SK-N-SH treated with all-trans-retinoic acid at 6 μM for 48 hours (cell line): ENCODE results near the gene CMC2.

Source experiments
- ATAC-seq: fragments of 200-7000 bp; cut with Tn5 transposase; 3 replicates; pipeline ENCODE4 v1.9.1; 2020; ENCODE audit warnings: mild to moderate bottlenecking, moderate library complexity
- ARNTL ChIP-seq: fragments of 450-650 bp; formaldehyde crosslinking; IDR thresholded peaks from 2 replicates; pipeline ENCODE4 v1.5.0; 2020; ENCODE audit warnings: low read depth, mild to moderate bottlenecking, moderate library complexity, borderline replicate concordance
- BACH2 ChIP-seq: fragments of 250-450 bp; sonication (Bioruptor Pico); IDR thresholded peaks from 2 replicates; pipeline ENCODE4 v1.9.0; 2021; ENCODE audit warnings: mild to moderate bottlenecking, borderline replicate concordance
- CREB5 ChIP-seq: fragments of 250-450 bp; sonication (Bioruptor Pico); IDR thresholded peaks from 2 replicates; pipeline ENCODE4 v1.5.1; 2020; ENCODE audit warnings: low read depth, mild to moderate bottlenecking, moderate library complexity
- CSDC2 ChIP-seq: fragments of 250-450 bp; sonication (Bioruptor Pico); IDR thresholded peaks from 2 replicates; pipeline ENCODE4 v1.5.0; 2020; ENCODE audit warnings: mild to moderate bottlenecking, moderate library complexity
- ESRRG ChIP-seq: fragments of 250-450 bp; sonication (Bioruptor Pico); IDR thresholded peaks from 2 replicates; pipeline ENCODE4 v1.6.1; 2021; ENCODE audit warnings: mild to moderate bottlenecking
- GLIS3 ChIP-seq: fragments of 250-450 bp; sonication (Bioruptor Pico); IDR thresholded peaks from 2 replicates; pipeline ENCODE4 v1.5.0; 2020; ENCODE audit warnings: mild to moderate bottlenecking, moderate library complexity
- ISL1 ChIP-seq: fragments of 250-450 bp; sonication (Bioruptor Pico); IDR thresholded peaks from 2 replicates; pipeline ENCODE4 v2.1.2; 2022; ENCODE audit warnings: mild to moderate bottlenecking, moderate library complexity
- PATZ1 ChIP-seq: fragments of 250-450 bp; sonication (Bioruptor Pico); IDR thresholded peaks from 2 replicates; pipeline ENCODE4 v1.8.0; 2020; ENCODE audit warnings: mild to moderate bottlenecking, moderate library complexity, borderline replicate concordance
- RARB ChIP-seq: fragments of 250-450 bp; sonication (Bioruptor Pico); IDR thresholded peaks from 2 replicates; pipeline ENCODE4 v1.8.0; 2021; ENCODE audit warnings: mild to moderate bottlenecking, moderate library complexity
- SNAI2 ChIP-seq: fragments of 250-450 bp; sonication (Bioruptor Pico); IDR thresholded peaks from 2 replicates; pipeline ENCODE4 v1.5.0; 2020; ENCODE audit warnings: mild to moderate bottlenecking, moderate library complexity
- TCF4 ChIP-seq: fragments of 250-450 bp; sonication (Bioruptor Pico); IDR thresholded peaks from 2 replicates; pipeline ENCODE4 v1.8.0; 2021; ENCODE audit warnings: mild to moderate bottlenecking, moderate library complexity, borderline replicate concordance
- TOX ChIP-seq: fragments of 250-450 bp; sonication (Bioruptor Pico); IDR thresholded peaks from 2 replicates; pipeline ENCODE4 v1.8.0; 2021; ENCODE audit warnings: mild to moderate bottlenecking, moderate library complexity, borderline replicate concordance
- ZC3H10 ChIP-seq: fragments of 250-450 bp; sonication (Bioruptor Pico); IDR thresholded peaks from 2 replicates; pipeline ENCODE4 v1.5.1; 2021; ENCODE audit warnings: mild to moderate bottlenecking, moderate library complexity
- ZFP3 ChIP-seq: fragments of 250-450 bp; sonication (Bioruptor Pico); IDR thresholded peaks from 2 replicates; pipeline ENCODE4 v1.5.0; 2020; ENCODE audit warnings: mild to moderate bottlenecking, moderate library complexity
- ZFP30 ChIP-seq: fragments of 450-650 bp; formaldehyde crosslinking; IDR thresholded peaks from 2 replicates; pipeline ENCODE4 v1.5.0; 2022; ENCODE audit warnings: mild to moderate bottlenecking, moderate library complexity
- ZNF70 ChIP-seq: fragments of 450-650 bp; formaldehyde crosslinking; IDR thresholded peaks from 2 replicates; pipeline ENCODE4 v1.5.0; 2020; ENCODE audit warnings: mild to moderate bottlenecking, moderate library complexity
- ZNF8 ChIP-seq: fragments of 450-650 bp; formaldehyde crosslinking; IDR thresholded peaks from 2 replicates; pipeline ENCODE4 v1.5.0; 2020; ENCODE audit warnings: mild to moderate bottlenecking, moderate library complexity
- TF ChIP-seq, protein P1 (sequence below): fragments of 250-450 bp; sonication (Bioruptor Pico); IDR thresholded peaks from 2 replicates; pipeline ENCODE4 v1.5.1; 2021; ENCODE audit warnings: mild to moderate bottlenecking, moderate library complexity
- TF ChIP-seq, protein P2 (sequence below): fragments of 250-450 bp; sonication (Bioruptor Pico); IDR thresholded peaks from 2 replicates; pipeline ENCODE4 v1.5.0; 2020; ENCODE audit warnings: mild to moderate bottlenecking, moderate library complexity
- TF ChIP-seq, protein P3 (sequence below): fragments of 250-450 bp; sonication (Bioruptor Pico); IDR thresholded peaks from 2 replicates; pipeline ENCODE4 v1.8.0; 2021; ENCODE audit warnings: low read depth, mild to moderate bottlenecking, moderate library complexity, borderline replicate concordance

The CMC2 gene

GRCh38 chr16:80947708-80948625 is 58.7 kb downstream of the CMC2 start:
- ATAC-seq: no peak
- TF ChIP-seq ESRRG (CRISPR knock-in tag) (no peak), PATZ1 (CRISPR knock-in tag) (no peak), SNAI2 (CRISPR knock-in tag) (no peak), TCF4 (CRISPR knock-in tag) (no peak), ZFP30 (CRISPR knock-in tag) (no peak), ZNF70 (CRISPR knock-in tag) (no peak), CSDC2 (CRISPR knock-in tag) (no peak), ZNF8 (no peak), CREB5 (CRISPR knock-in tag) (no peak), ZFP3 (CRISPR knock-in tag) (no peak), ZC3H10 (no peak), BACH2 (no peak), TOX (CRISPR knock-in tag) (no peak), ARNTL (CRISPR knock-in tag) (no peak), RARB (no peak), ISL1 (CRISPR knock-in tag) (no peak), GLIS3 (CRISPR knock-in tag) (no peak)
- TF ChIP-seq, protein P1, sequence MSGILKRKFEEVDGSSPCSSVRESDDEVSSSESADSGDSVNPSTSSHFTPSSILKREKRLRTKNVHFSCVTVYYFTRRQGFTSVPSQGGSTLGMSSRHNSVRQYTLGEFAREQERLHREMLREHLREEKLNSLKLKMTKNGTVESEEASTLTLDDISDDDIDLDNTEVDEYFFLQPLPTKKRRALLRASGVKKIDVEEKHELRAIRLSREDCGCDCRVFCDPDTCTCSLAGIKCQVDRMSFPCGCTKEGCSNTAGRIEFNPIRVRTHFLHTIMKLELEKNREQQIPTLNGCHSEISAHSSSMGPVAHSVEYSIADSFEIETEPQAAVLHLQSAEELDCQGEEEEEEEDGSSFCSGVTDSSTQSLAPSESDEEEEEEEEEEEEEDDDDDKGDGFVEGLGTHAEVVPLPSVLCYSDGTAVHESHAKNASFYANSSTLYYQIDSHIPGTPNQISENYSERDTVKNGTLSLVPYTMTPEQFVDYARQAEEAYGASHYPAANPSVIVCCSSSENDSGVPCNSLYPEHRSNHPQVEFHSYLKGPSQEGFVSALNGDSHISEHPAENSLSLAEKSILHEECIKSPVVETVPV (CRISPR knock-in tag): no peak
- TF ChIP-seq, protein P2, sequence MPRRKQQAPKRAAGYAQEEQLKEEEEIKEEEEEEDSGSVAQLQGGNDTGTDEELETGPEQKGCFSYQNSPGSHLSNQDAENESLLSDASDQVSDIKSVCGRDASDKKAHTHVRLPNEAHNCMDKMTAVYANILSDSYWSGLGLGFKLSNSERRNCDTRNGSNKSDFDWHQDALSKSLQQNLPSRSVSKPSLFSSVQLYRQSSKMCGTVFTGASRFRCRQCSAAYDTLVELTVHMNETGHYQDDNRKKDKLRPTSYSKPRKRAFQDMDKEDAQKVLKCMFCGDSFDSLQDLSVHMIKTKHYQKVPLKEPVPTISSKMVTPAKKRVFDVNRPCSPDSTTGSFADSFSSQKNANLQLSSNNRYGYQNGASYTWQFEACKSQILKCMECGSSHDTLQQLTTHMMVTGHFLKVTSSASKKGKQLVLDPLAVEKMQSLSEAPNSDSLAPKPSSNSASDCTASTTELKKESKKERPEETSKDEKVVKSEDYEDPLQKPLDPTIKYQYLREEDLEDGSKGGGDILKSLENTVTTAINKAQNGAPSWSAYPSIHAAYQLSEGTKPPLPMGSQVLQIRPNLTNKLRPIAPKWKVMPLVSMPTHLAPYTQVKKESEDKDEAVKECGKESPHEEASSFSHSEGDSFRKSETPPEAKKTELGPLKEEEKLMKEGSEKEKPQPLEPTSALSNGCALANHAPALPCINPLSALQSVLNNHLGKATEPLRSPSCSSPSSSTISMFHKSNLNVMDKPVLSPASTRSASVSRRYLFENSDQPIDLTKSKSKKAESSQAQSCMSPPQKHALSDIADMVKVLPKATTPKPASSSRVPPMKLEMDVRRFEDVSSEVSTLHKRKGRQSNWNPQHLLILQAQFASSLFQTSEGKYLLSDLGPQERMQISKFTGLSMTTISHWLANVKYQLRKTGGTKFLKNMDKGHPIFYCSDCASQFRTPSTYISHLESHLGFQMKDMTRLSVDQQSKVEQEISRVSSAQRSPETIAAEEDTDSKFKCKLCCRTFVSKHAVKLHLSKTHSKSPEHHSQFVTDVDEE (CRISPR knock-in tag): no peak
- TF ChIP-seq, protein P3, sequence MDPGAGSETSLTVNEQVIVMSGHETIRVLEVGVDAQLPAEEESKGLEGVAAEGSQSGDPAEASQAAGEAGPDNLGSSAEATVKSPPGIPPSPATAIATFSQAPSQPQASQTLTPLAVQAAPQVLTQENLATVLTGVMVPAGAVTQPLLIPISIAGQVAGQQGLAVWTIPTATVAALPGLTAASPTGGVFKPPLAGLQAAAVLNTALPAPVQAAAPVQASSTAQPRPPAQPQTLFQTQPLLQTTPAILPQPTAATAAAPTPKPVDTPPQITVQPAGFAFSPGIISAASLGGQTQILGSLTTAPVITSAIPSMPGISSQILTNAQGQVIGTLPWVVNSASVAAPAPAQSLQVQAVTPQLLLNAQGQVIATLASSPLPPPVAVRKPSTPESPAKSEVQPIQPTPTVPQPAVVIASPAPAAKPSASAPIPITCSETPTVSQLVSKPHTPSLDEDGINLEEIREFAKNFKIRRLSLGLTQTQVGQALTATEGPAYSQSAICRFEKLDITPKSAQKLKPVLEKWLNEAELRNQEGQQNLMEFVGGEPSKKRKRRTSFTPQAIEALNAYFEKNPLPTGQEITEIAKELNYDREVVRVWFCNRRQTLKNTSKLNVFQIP (CRISPR knock-in tag): no peak

DNA sequence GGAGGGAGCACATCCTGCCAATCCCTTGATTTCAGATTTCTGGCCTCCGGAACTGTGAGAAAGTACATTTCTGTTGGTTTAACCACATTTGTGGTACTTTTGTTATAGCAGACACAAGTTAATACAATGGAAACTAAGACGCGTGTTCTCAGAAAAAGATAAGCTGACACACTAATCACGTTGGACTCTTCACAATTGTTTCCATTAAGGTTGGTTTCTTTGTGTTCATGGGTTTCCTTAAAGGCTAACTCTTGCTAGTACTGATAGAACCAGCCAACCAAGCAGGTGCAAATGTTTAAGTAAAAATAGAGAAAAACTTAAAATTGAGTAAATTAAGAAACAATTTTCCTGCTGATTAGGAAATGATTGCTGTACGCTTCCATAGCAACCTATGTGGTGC is 59.4 kb downstream of the CMC2 start:
- ATAC-seq: no peak

More for the DNA sequence above, 59.4 kb downstream of the CMC2 start:
- TF ChIP-seq BACH2: no peak
- no peak for TF ChIP-seq ESRRG (CRISPR knock-in tag)
- TF ChIP-seq, protein P2 (CRISPR knock-in tag): no peak
- TF ChIP-seq, protein P3 (CRISPR knock-in tag): no peak
- TF ChIP-seq ZC3H10: no peak
- no peak for TF ChIP-seq ZNF8
- no peak for TF ChIP-seq CSDC2 (CRISPR knock-in tag)
